Coronary artery (tissue), 2 donors: ENCODE data around the gene NRIP3.
A peak's percentile ranks its signal among the peaks of the same experiment; 100 is the strongest.

ENCODE experiments used
- DNase-seq: peaks from one replicate; pipeline ENCODE4 v3.0.0-alpha.2; 2017; ENCODE audit warnings: low spot score
- H3K27ac ChIP-seq, 2 donors: fragments of 200-600 bp; sonication (generic); one replicate each; pipeline ENCODE4 v1.5.1; 2016 to 2019
- H3K4me3 ChIP-seq: fragments of 200-600 bp; sonication (generic); 2 replicates; pipeline ENCODE4 v1.5.1; 2016; ENCODE audit warnings: mild to moderate bottlenecking, moderate library complexity
- CTCF ChIP-seq: fragments of 200-600 bp; sonication (generic); IDR thresholded peaks from one replicate; pipeline ENCODE4 v1.5.1; 2019; ENCODE audit warnings: antibody characterized with exemption

The NRIP3 gene

GRCh38 chr11:8971924-8972316 is 31.9 kb downstream of the NRIP3 start:
- no peak for TF ChIP-seq CTCF
- H3K4me3 ChIP-seq = no peak overlapping the region
- H3K27ac ChIP-seq = no peak overlapping the region
- no peak for DNase-seq

- TF ChIP-seq CTCF = no peak
- no peak overlapping the region for H3K27ac ChIP-seq
These were observed 32.4 kb downstream of the NRIP3 start for GRCh38 chr11:8971196-8971923.

GRCh38 chr11:8967184-8967583 is 36.6 kb downstream of the NRIP3 start:
- Histone ChIP-seq H3K27ac (no peak overlapping the region), H3K4me3 (no peak overlapping the region)
- TF ChIP-seq CTCF = no peak
- no peak for DNase-seq

More at GRCh38 chr11:8971196-8971923, 32.4 kb downstream of the NRIP3 start:
- DNase-seq = no peak
- no peak overlapping the region for H3K4me3 ChIP-seq

GRCh38 chr11:8964324-8965320 is 39.2 kb downstream of the NRIP3 start, which contains the start of gene TMEM9B:
TMEM9B (minus strand) TSS chr11:8964442; CDS start chr11:8964313, 129 bp downstream.
- H3K27ac ChIP-seq = peak within 1 kb of the TSS; percentile 95 to 99
- TF ChIP-seq CTCF = no peak
- peak; percentile 95 for DNase-seq
- peak within 1 kb of the TSS; percentile 95 for H3K4me3 ChIP-seq

DNA sequence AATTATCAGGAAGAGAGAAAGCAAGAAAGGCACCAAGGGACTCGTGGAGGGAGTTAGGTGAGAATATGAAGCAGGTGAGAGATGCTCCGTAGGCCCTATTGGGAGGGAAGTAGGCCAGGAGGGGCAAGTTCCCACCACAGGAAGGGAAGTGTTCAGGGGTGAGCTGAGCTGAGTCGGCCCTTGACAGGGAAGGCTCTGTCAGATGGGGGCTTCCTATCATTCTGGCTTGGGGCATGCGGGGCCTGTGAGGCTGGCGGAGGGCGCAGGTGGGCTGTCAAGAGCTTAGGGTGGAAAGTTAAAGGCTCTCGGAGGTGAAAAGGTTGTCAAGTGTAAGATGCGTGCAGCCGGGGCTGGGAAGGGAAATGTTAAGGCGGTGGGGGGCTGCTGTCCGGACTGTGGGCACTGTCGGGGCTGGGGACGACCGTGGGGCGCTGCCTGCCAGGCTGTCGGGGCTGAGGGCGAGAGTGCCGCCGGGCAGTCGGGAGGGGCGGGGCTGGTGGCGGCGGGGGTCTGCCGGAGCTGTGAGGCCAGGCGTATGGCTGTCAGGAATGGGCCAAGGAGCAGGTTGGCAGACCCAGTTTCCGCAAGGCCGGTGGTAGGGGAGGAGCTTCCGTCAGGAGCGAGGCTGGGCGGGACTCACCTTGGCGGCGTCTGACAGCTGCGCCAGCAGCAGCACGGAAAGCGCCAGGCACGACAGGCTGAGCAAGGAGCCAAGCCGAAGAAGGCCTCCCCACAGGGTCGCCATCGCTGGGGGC is 40.1 kb downstream of the NRIP3 start:
- Histone ChIP-seq H3K27ac (peak overlapping the region; percentile 95 to 99), H3K4me3 (peak overlapping the region; percentile 95)
- DNase-seq = peak; percentile 92
- TF ChIP-seq CTCF = no peak

- H3K27ac ChIP-seq = peak overlapping the region in 1 of 2 donors; percentile 23
- peak overlapping the region; percentile 95 for H3K4me3 ChIP-seq
- no peak for TF ChIP-seq CTCF
- no peak for DNase-seq
These were observed 41.0 kb downstream of the NRIP3 start for GRCh38 chr11:8962841-8963240.
